Metanephros (tissue), 2 donors: ENCODE measurements around the gene ARL8A. TPM values are rescaled to one million over a fixed set of nuclear protein-coding genes. Genes with fewer than 3 reads are reported as not detected.

Experiments used
- small RNA-seq: library from RNA; depleted of rRNA; stranded (forward); fragments of <200 nt; gene quantifications from one replicate; pipeline ENCODE3, GENCODE V24; 2014; ENCODE audit warnings: low replicate concordance
- total RNA-seq: library from RNA; depleted of rRNA; stranded (reverse); fragments of >200 nt; gene quantifications from one replicate; pipeline ENCODE4 v1.2.3, GENCODE V29; 2014

Gene ARL8A
- total RNA-seq: 19.0 TPM

DNA sequence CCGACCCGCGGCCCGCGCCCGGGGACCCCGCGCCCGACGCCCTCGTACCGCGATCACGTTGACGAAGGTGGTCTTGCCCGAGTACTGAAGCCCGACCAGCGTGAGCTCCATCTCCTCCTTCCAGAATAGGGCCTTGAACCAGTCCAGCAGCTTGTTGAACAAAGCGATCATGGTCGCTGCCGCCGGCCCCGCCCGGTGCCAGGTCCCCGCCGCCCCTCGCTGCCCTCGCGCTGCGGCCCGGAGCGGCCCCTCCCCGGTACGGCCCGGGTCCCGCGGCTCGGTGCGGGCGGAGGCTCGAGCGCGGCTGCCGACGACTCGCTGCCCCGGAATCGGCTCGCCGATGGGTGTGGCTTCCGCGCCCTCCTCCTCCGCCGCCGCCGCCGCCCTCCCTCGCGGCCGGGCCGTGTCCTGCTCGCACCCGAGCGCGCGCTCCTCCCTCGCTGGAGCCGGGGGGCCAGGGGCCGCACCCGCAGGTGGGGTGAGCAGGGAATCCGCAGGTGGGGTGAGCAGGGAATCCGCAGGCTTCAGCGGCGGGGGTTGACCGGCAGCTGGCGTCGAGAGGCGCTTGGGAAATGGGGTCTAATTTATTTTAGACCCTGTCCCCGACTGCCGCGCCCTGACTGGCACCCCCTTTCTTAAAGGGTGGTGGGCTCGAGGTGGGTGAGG, at the start of gene ARL8A:
Gene ARL8A, minus strand, starts transcription at position 336 of the 666 bp plus-strand sequence. Its CDS starts 165 bp downstream, at position 171.

DNA sequence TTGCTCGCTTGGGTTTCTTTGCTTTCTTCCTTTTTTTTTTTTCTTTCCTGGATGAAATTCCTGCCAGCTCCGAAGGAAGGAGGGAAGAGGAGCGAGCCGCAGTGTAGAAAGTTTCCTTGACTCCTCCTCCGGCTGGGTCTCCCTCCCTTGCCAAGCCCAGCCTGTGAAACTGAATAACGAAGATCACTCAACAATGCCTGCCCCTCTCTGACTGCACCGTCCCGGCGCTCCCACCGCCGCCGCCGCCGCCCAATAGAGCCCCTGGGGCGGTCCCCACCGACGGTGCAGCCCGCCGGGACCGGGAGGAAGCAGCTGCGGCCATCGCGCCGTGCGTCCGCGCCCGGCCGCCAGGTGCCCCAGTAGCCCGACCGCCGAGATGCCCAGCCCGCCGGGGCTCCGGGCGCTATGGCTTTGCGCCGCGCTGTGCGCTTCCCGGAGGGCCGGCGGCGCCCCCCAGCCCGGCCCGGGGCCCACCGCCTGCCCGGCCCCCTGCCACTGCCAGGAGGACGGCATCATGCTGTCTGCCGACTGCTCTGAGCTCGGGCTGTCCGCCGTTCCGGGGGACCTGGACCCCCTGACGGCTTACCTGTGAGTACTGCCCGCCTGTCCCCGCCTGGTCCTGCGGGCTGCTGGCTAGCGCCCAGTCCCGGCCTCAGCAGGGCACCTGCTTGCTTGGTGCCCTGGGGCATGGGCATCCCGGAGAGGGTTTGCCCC, 49.2 kb upstream of the ARL8A start, which contains the start of gene LGR6:
Gene LGR6, plus strand, starts transcription at position 186 of the 714 bp plus-strand sequence. Its CDS starts 191 bp downstream, at position 377.

DNA sequence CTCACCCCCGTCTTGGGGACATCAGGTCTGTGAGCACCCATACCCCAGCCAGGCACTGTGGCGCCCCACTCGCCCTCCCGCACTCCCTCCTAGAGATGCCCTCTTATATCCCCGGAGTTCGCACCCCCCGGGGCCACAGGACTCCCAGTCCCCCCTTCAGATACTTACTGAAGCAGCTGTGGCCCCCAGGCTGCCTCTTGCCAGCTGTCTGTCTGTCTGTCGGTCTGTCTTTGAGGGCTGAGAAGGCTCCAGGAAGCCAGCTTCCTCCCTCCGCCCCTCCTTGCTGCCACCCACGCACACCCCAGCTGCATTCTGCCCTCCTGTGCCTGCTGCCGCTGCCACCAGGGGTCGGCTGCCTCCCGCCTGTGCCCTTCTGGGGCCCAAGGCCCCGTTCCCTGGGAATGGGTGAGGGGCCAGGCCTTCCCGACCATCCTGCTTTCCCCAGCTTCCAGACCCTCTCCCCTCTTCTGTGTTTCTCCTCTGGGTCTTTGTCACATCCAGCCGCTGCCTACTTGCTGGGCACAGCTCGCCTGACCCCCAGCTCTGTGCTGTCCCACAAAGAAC, 15.9 kb upstream of the ARL8A start, which contains the start of gene PTPN7:
Gene PTPN7, minus strand, starts transcription at position 226 of the 564 bp plus-strand sequence. CDS start 1,200 bp downstream, outside the sequence.

DNA sequence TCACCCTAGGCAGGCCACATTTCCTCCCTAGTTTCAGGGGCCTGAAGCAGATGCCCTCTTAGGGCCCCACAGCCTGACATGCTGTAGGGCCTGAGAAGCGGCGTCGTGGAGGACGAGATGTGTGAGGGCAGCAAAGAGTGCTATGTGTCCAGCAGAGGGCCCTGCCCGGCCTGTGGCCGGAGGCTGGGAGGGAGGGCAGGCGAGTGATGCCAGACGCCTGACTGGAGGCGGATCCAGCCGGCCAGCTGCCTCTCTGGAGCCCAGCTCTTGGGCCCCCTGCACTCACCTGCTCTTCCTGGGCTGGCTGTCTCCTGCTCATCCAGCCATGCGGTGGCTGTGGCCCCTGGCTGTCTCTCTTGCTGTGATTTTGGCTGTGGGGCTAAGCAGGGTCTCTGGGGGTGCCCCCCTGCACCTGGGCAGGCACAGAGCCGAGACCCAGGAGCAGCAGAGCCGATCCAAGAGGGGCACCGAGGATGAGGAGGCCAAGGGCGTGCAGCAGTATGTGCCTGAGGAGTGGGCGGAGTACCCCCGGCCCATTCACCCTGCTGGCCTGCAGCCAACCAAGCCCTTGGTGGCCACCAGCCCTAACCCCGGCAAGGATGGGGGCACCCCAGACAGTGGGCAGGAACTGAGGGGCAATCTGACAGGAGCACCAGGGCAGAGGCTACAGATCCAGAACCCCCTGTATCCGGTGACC, 21.8 kb downstream of the ARL8A start, which contains the start of gene GPR37L1:
Gene GPR37L1, plus strand, starts transcription at position 279 of the 697 bp plus-strand sequence. Its CDS starts 47 bp downstream, at position 326.

Small RNA genes within 50 kb of the gene (small RNA-seq; reads per million reads assigned to genes)
- not detected for gene CRIP1P3

Other genes starting within 250 kb of the ARL8A start
- gene LMOD1, start 198.2 kb downstream of the ARL8A start, total RNA-seq: 12.6 TPM
- gene TIMM17A, start 189.2 kb downstream of the ARL8A start, total RNA-seq: 28.7 TPM
- 42.1 TPM for gene RNPEP, start 162.1 kb downstream of the ARL8A start, total RNA-seq
- gene ELF3, start 134.2 kb downstream of the ARL8A start, total RNA-seq: 106 TPM
- 0.06 TPM for gene GPR37L1, start 21.8 kb downstream of the ARL8A start, total RNA-seq
- 3.0 TPM for gene PTPN7, start 15.9 kb upstream of the ARL8A start, total RNA-seq
- gene LGR6, start 49.1 kb upstream of the ARL8A start, total RNA-seq: 1.6 TPM
- gene UBE2T, start 197.2 kb upstream of the ARL8A start, total RNA-seq: 17.4 TPM
- 70.3 TPM for gene PPP1R12B, start 204.0 kb upstream of the ARL8A start, total RNA-seq